H9 (cell line): ENCODE results near the gene AQP10. TPM values are rescaled to one million over a fixed set of nuclear protein-coding genes. Genes with fewer than 3 reads are reported as not detected.

Experiments
- total RNA-seq: library from RNA; stranded (reverse); gene quantifications from 2 replicates; pipeline ENCODE4 v1.2.1, GENCODE V29; 2021

The AQP10 gene
- total RNA-seq, 1 experiment from 2014 or later, result not detected

Other genes starting within 250 kb of the AQP10 start
- 0.04 TPM in 1 of 2 replicates, not detected in the other for gene NUP210L, start 166.0 kb upstream of the AQP10 start, total RNA-seq
- 508 and 513 TPM in 2 replicates for gene TPM3, start 129.0 kb upstream of the AQP10 start, total RNA-seq
- not detected in 2 replicates for gene CFAP141, start 114.8 kb upstream of the AQP10 start, total RNA-seq
- 258 and 265 TPM in 2 replicates for gene UBAP2L, start 100.1 kb upstream of the AQP10 start, total RNA-seq
- 79.8 and 80.4 TPM in 2 replicates for gene HAX1, start 48.5 kb upstream of the AQP10 start, total RNA-seq
- gene ATP8B2, start 4.4 kb downstream of the AQP10 start, total RNA-seq, result 37.6 and 38.7 TPM in 2 replicates
- gene IL6R, start 84.2 kb downstream of the AQP10 start, total RNA-seq, result 1.7 and 2.8 TPM in 2 replicates
- 0.31 TPM in 1 of 2 replicates, not detected in the other for gene TDRD10, start 181.1 kb downstream of the AQP10 start, total RNA-seq
- 0.35 and 0.48 TPM in 2 replicates for gene SHE, start 181.3 kb downstream of the AQP10 start, total RNA-seq
- gene UBE2Q1, start 237.6 kb downstream of the AQP10 start, total RNA-seq, result 105 and 108 TPM in 2 replicates
- 1.8 and 1.9 TPM in 2 replicates for gene CHRNB2, start 246.7 kb downstream of the AQP10 start, total RNA-seq